HEK293T (cell line): ENCODE measurements around the gene RABL2A.
"Not testable (repeated sequence)": the region's sequence is repeated elsewhere in the genome, so short reads cannot be mapped to it uniquely, and the experiment has no call there.

Source experiments
- BHLHE40 ChIP-seq: fragments of 450-650 bp; IDR thresholded peaks from 2 replicates; pipeline ENCODE4 v1.6.1; 2016; ENCODE audit warnings: mild to moderate bottlenecking, moderate library complexity, borderline replicate concordance
- ELF4 ChIP-seq: fragments of 450-650 bp; IDR thresholded peaks from 2 replicates; pipeline ENCODE4 v1.6.1; 2017; ENCODE audit warnings: antibody characterized with exemption

GRCh38 chr2:113583521-113584225 lies 43.4 kb upstream of the RABL2A start:
- not testable (repeated sequence) for TF ChIP-seq ELF4, BHLHE40
